Sigmoid colon (tissue), 7 donors: Measurements from ENCODE around the gene PRKN. TPM values are rescaled to one million over a fixed set of nuclear protein-coding genes. Genes with fewer than 3 reads are reported as not detected.

ENCODE experiments used
- DNase-seq: peaks from one replicate; pipeline ENCODE4 v3.0.0-alpha.2; 2019
- H3K27ac ChIP-seq, 4 donors: fragments of 200-600 bp; sonication (generic); one replicate each; pipeline ENCODE4 v1.5.1; 2016 to 2019; ENCODE audit warnings: mild to moderate bottlenecking in 1 of 4
- H3K27me3 ChIP-seq, 3 donors: fragments of 200-600 bp; sonication (generic); one replicate each; pipeline ENCODE4 v1.5.1; 2019; ENCODE audit warnings: mild to moderate bottlenecking in 1 of 3
- H3K36me3 ChIP-seq, 4 donors: fragments of 200-600 bp; sonication (generic); one replicate each; pipeline ENCODE4 v1.5.1; 2016 to 2019
- H3K4me1 ChIP-seq, 4 donors: fragments of 200-600 bp; sonication (generic); one replicate each; pipeline ENCODE4 v1.5.1; 2017 to 2019
- H3K4me3 ChIP-seq, 4 donors: fragments of 200-600 bp; sonication (generic); one replicate each; pipeline ENCODE4 v1.5.1; 2017 to 2019; ENCODE audit warnings: mild to moderate bottlenecking in 2 of 4, moderate library complexity in 1 of 4
- H3K9me3 ChIP-seq, 4 donors: fragments of 200-600 bp in 3 of 4; sonication (generic) in 3 of 4; one replicate each; pipeline versions ENCODE4 v1.5.1 to v1.6.1; 2013 to 2019
- CTCF ChIP-seq, 4 experiments: fragments of 450-650 bp in 3 of 4; fragments of 200-600 bp in 1 of 4; IDR thresholded peaks; one replicate each; pipeline ENCODE4 v1.5.1; 2016 to 2019; ENCODE audit warnings: antibody characterized with exemption in 4 of 4, mild to moderate bottlenecking in 3 of 4, moderate library complexity in 2 of 4
- EP300 ChIP-seq, 4 donors: sonication (generic); formaldehyde crosslinking; IDR thresholded peaks; one replicate each; pipeline ENCODE4 v1.6.1; 2017; ENCODE audit warnings: antibody characterized with exemption in 4 of 4
- POLR2A ChIP-seq, 2 donors: fragments of 450-650 bp; IDR thresholded peaks; one replicate each; pipeline ENCODE4 v1.6.1; 2016; ENCODE audit warnings: antibody characterized with exemption in 2 of 2, mild to moderate bottlenecking in 2 of 2, moderate library complexity in 2 of 2
- POLR2AphosphoS5 ChIP-seq, 4 donors: sonication (generic); formaldehyde crosslinking; IDR thresholded peaks; one replicate each; pipeline ENCODE4 v1.6.1; 2017; ENCODE audit warnings: antibody characterized with exemption in 4 of 4
- WGBS, 2 donors: extraction: QIAGEN DNeasy Blood & Tissue Kit; methylation state at CpG; one replicate each; pipeline ENCODE4 v1.1.7; 2013; 5-methylcytosine and 5-hydroxymethylcytosine counted together
- intact Hi-C: fragments of 100-400 bp; cut with DNase I; formaldehyde crosslinking; loops from one replicate; pipeline ENCODE4 v1.15.1; 2023
- polyA plus RNA-seq, 3 donors: library from polyadenylated mRNA; stranded (reverse); fragments of 200-250 nt; gene quantifications; one replicate each; pipeline ENCODE4 v1.2.3, GENCODE V29; 2013
- total RNA-seq, 4 donors: library from RNA; depleted of rRNA; stranded (reverse); fragments of >200 nt; gene quantifications; one replicate each; pipeline ENCODE4 v1.1.0, GENCODE V29; 2016
- donor health status: healthy with polysubstance abuse.
- donor health status: Bipolar disorder and iron deficiency.
- donor health status: healthy.

The PRKN gene
- total and polyA plus RNA-seq, 7 donors, result 0.38 to 173 (median 9.7) TPM

GRCh38 chr6:161434350-161434749, 1293.2 kb downstream of the PRKN start:
- Histone ChIP-seq H3K27me3 (no peaks in the 10 kb centered on the region), H3K4me3 (peak overlapping the region in 2 of 4 donors; percentile 17 to 20), H3K4me1 (peaks cover 0 to 28% (median 18%) of the 10 kb centered on the region in 4 donors), H3K9me3 (no peaks in the 10 kb centered on the region), H3K27ac (peak overlapping the region; percentile 43 to 70 (median 64)), H3K36me3 (no peaks in the 10 kb centered on the region)
- DNase-seq, result no peak
- no peak for TF ChIP-seq CTCF (IDR thresholded peaks at IDR 0.05)
- no peak for TF ChIP-seq POLR2A (IDR thresholded peaks at IDR 0.05)
- no peak for TF ChIP-seq POLR2AphosphoS5 (IDR thresholded peaks at IDR 0.05)
- no peak for TF ChIP-seq EP300 (IDR thresholded peaks at IDR 0.05)
- intact Hi-C loops, result no loop called here
- 20 to 60% methylated on average over 9 of the region's 9 CpGs for WGBS, 2 donors

GRCh38 chr6:161432546-161432945, 1295.0 kb downstream of the PRKN start:
- H3K27ac ChIP-seq, result no peak overlapping the region
- 92% methylated on average over 3 of the region's 3 CpGs for WGBS, 2 donors
- intact Hi-C loops, result no loop called here
- no peaks in the 10 kb centered on the region for H3K27me3 ChIP-seq
- TF ChIP-seq EP300 (IDR thresholded peaks at IDR 0.05), result no peak
- H3K36me3 ChIP-seq, result no peaks in the 10 kb centered on the region
- DNase-seq, result no peak
- H3K4me1 ChIP-seq, result peaks cover 0 to 28% (median 18%) of the 10 kb centered on the region in 4 donors
- H3K9me3 ChIP-seq, result no peaks in the 10 kb centered on the region
- H3K4me3 ChIP-seq, result no peak overlapping the region

- H3K36me3 ChIP-seq, result no peaks in the 10 kb centered on the region
- no peak for DNase-seq
- H3K4me1 ChIP-seq, result peaks cover 0 to 16% (median 3%) of the 10 kb centered on the region in 4 donors
- WGBS, 2 donors, result 91 to 94% methylated on average over 3 of the region's 3 CpGs
- no peak overlapping the region for H3K4me3 ChIP-seq
- intact Hi-C loops, result no loop called here
- H3K9me3 ChIP-seq, result no peaks in the 10 kb centered on the region
- TF ChIP-seq POLR2AphosphoS5 (IDR thresholded peaks at IDR 0.05) (no peak), EP300 (IDR thresholded peaks at IDR 0.05) (no peak), CTCF (IDR thresholded peaks at IDR 0.05) (no peak), POLR2A (IDR thresholded peaks at IDR 0.05) (no peak)
- H3K27me3 ChIP-seq, result no peaks in the 10 kb centered on the region
- H3K27ac ChIP-seq, result no peak overlapping the region
These were observed 1297.6 kb downstream of the PRKN start for GRCh38 chr6:161429921-161430490.

GRCh38 chr6:161424421-161424820, 1303.1 kb downstream of the PRKN start:
- H3K4me1 ChIP-seq, result peaks cover 0 to 6% (median 0%) of the 10 kb centered on the region in 4 donors
- H3K27ac ChIP-seq, result no peak overlapping the region
- H3K36me3 ChIP-seq, result no peaks in the 10 kb centered on the region
- no peaks in the 10 kb centered on the region for H3K9me3 ChIP-seq
- H3K4me3 ChIP-seq, result no peak overlapping the region
- TF ChIP-seq POLR2AphosphoS5 (IDR thresholded peaks at IDR 0.05), result no peak
- no peak for TF ChIP-seq EP300 (IDR thresholded peaks at IDR 0.05)
- no peak for TF ChIP-seq POLR2A (IDR thresholded peaks at IDR 0.05)
- TF ChIP-seq CTCF (IDR thresholded peaks at IDR 0.05), result no peak
- intact Hi-C loops, result no loop called here
- no peaks in the 10 kb centered on the region for H3K27me3 ChIP-seq
- DNase-seq, result no peak

GRCh38 chr6:161422710-161423680, 1304.6 kb downstream of the PRKN start:
- no peak for TF ChIP-seq POLR2A (IDR thresholded peaks at IDR 0.05)
- no peak for TF ChIP-seq CTCF (IDR thresholded peaks at IDR 0.05)
- no peak for TF ChIP-seq EP300 (IDR thresholded peaks at IDR 0.05)
- TF ChIP-seq POLR2AphosphoS5 (IDR thresholded peaks at IDR 0.05), result no peak

More at GRCh38 chr6:161422710-161423680, 1304.6 kb downstream of the PRKN start:
- Histone ChIP-seq H3K36me3 (no peaks in the 10 kb centered on the region), H3K9me3 (no peaks in the 10 kb centered on the region), H3K27ac (no peak overlapping the region), H3K4me1 (peaks cover 0 to 14% (median 3%) of the 10 kb centered on the region in 4 donors), H3K4me3 (no peak overlapping the region), H3K27me3 (no peaks in the 10 kb centered on the region)
- no peak for DNase-seq
- intact Hi-C loops, result no loop called here
- 75 to 84% methylated on average over 16 of the region's 16 CpGs for WGBS, 2 donors
